Measurements from ENCODE around the gene FNIP2.

Gene FNIP2

DNA sequence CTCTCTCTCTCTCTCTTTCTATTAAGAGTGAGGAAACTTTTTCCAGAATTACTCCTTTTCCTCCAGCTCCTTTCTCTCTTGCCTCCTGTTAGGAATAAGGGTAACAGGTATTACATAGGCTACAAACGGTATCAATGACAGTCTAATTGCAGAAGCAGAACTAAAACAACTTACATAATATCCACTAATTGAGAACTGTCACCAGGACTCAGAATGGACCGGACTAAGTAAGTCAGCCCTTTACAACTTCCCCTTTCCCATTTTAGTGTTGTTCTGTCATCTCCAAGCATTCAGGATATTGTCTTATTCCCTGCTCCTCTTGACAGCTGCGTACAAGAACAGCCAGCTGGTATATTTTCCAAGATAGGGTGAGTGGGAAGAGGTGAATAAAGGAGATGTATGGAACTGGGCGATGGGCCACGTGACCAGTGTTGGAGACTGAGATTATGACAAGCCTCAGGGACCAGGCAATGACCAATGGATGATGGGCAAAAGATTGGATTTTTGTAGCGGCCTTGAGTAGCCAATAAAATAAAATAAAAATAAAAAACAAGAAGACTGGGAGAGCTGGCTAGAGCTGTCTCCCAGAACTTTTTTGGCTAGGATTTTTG lies 2.3 kb upstream of the FNIP2 start:
- DNase-seq = no peak
- no peak overlapping the region for H3K4me3 ChIP-seq (ENCODE audit: low read depth, low read length)
- in situ Hi-C loops (cut with HindIII; ENCODE audit: low pct_ligation_motif_present, low sequenced_read_pairs) = no loop called here
- H3K27me3 ChIP-seq (replicated peaks) = no peaks in the 10 kb centered on the region
- no peak overlapping the region for H3K27ac ChIP-seq
- no peaks in the 10 kb centered on the region for H3K36me3 ChIP-seq (replicated peaks)
- no peak for TF ChIP-seq CTCF (IDR thresholded peaks at IDR 0.05; ENCODE audit: low read depth, low read length, missing control alignments)

DNA sequence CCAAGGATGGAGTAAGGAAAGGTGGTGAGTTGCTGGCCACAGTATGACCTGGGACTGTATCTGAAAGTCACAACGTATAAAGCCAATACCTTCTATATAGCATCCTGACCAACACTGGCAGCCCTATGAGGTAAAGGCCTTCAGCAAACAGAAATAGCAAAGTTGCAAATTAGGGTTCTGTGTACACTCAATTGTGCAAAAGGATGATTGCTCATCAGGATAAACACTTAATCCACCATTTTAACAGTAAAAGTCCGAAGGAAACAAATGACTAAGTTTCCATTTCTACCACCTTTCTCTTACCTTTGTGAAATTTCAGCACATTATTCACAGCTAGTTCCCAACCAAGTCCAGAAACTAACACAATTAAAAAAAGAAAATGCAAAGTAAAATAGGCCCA lies 1.4 kb upstream of the FNIP2 start:
- TF ChIP-seq CTCF (IDR thresholded peaks at IDR 0.05; ENCODE audit: low read depth, low read length, missing control alignments) = no peak
- H3K27ac ChIP-seq = no peak overlapping the region
- in situ Hi-C loops (cut with HindIII; ENCODE audit: low pct_ligation_motif_present, low sequenced_read_pairs) = no loop called here
- no peaks in the 10 kb centered on the region for H3K27me3 ChIP-seq (replicated peaks)
- H3K4me3 ChIP-seq (ENCODE audit: low read depth, low read length) = no peak overlapping the region
- H3K36me3 ChIP-seq (replicated peaks) = no peaks in the 10 kb centered on the region
- DNase-seq = no peak

GRCh38 chr4:158769175-158769921 lies 522 bp downstream of the FNIP2 start:
- in situ Hi-C loops (cut with HindIII; ENCODE audit: low pct_ligation_motif_present, low sequenced_read_pairs) = no loop called here
- Histone ChIP-seq H3K27me3 (replicated peaks) (no peaks in the 10 kb centered on the region), H3K4me3 (ENCODE audit: low read depth, low read length) (peak overlapping the region; percentile 83), H3K27ac (peak overlapping the region; percentile 88), H3K36me3 (replicated peaks) (no peaks in the 10 kb centered on the region)
- no peak for TF ChIP-seq CTCF (IDR thresholded peaks at IDR 0.05; ENCODE audit: low read depth, low read length, missing control alignments)
- DNase-seq = no peak

GRCh38 chr4:158770671-158771070 lies 1.8 kb downstream of the FNIP2 start:
- in situ Hi-C loops (cut with HindIII; ENCODE audit: low pct_ligation_motif_present, low sequenced_read_pairs) = no loop called here
- TF ChIP-seq CTCF (IDR thresholded peaks at IDR 0.05; ENCODE audit: low read depth, low read length, missing control alignments) = no peak
- Histone ChIP-seq H3K36me3 (replicated peaks) (no peaks in the 10 kb centered on the region), H3K27ac (no peak overlapping the region), H3K4me3 (ENCODE audit: low read depth, low read length) (no peak overlapping the region), H3K27me3 (replicated peaks) (no peaks in the 10 kb centered on the region)
- no peak for DNase-seq

DNA sequence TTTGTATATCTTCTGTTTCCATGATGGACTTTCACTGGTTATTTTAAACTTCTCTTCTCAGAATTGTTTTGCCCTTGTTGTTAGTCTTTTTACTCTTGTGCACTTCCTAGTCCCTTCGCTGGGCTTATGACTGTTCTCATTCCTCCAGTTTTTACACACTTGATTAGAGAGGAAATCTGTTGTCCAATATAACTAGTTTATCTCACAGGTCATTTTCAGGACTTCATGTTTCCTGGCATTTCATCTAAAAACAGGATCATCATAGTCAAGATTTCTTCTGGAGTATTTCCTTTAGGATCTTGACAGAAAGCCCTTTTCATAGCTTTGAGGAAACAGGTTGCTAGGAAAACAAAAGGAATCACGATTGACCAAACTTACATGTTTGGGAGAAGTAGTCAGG lies 3.0 kb downstream of the FNIP2 start:
- no peaks in the 10 kb centered on the region for H3K36me3 ChIP-seq (replicated peaks)
- no peak for DNase-seq
- no peak overlapping the region for H3K4me3 ChIP-seq (ENCODE audit: low read depth, low read length)
- in situ Hi-C loops (cut with HindIII; ENCODE audit: low pct_ligation_motif_present, low sequenced_read_pairs) = no loop called here
- no peak overlapping the region for H3K27ac ChIP-seq
- no peak for TF ChIP-seq CTCF (IDR thresholded peaks at IDR 0.05; ENCODE audit: low read depth, low read length, missing control alignments)
- H3K27me3 ChIP-seq (replicated peaks) = no peaks in the 10 kb centered on the region
